Breast epithelium (tissue), 4 donors: ENCODE measurements around the gene PCSK5. TPM values are rescaled to one million over a fixed set of nuclear protein-coding genes. Genes with fewer than 3 reads are reported as not detected.

ENCODE experiments used
- DNase-seq, 2 donors: peaks; one replicate each; pipeline ENCODE4 v3.0.0-alpha.2; 2019; ENCODE audit warnings: low spot score in 2 of 2
- H3K27ac ChIP-seq, 2 donors: fragments of 200-600 bp; sonication (generic) in 1 of 2; one replicate each; pipeline ENCODE4 v1.5.1; 2016 to 2019; ENCODE audit warnings: mild to moderate bottlenecking in 1 of 2
- H3K27me3 ChIP-seq, 2 donors: fragments of 200-600 bp; sonication (generic) in 1 of 2; one replicate each; pipeline versions ENCODE4 v1.5.1 to v1.6.0; 2017 to 2019; ENCODE audit warnings: control low read depth in 1 of 2, mild to moderate bottlenecking in 1 of 2
- H3K36me3 ChIP-seq: fragments of 200-600 bp; one replicate; pipeline ENCODE4 v1.5.1; 2019
- H3K4me1 ChIP-seq, 2 donors: fragments of 200-600 bp; sonication (generic); one replicate each; pipeline ENCODE4 v1.5.1; 2016 to 2019; ENCODE audit warnings: control low read depth in 1 of 2
- H3K4me3 ChIP-seq, 3 donors: fragments of 200-600 bp; sonication (generic); 1 replicate in 2 of 3; 2 replicates in 1 of 3; pipeline ENCODE4 v1.5.1; 2016 to 2019; ENCODE audit warnings: mild to moderate bottlenecking in 3 of 3, moderate library complexity in 2 of 3
- H3K9me3 ChIP-seq, 2 donors: fragments of 200-600 bp; sonication (generic) in 1 of 2; one replicate each; pipeline ENCODE4 v1.5.1; 2016 to 2019; ENCODE audit warnings: control low read depth in 1 of 2
- CTCF ChIP-seq, 3 donors: fragments of 450-650 bp; IDR thresholded peaks; one replicate each; pipeline ENCODE4 v1.5.1; 2016 to 2017; ENCODE audit warnings: antibody characterized with exemption in 3 of 3, mild to moderate bottlenecking in 3 of 3, moderate library complexity in 3 of 3
- POLR2A ChIP-seq: fragments of 450-650 bp; IDR thresholded peaks from one replicate; pipeline ENCODE4 v1.6.1; 2016; ENCODE audit warnings: antibody characterized with exemption, mild to moderate bottlenecking, moderate library complexity
- POLR2AphosphoS5 ChIP-seq, 3 donors: sonication (generic); formaldehyde crosslinking; IDR thresholded peaks; one replicate each; pipeline ENCODE4 v1.6.1; 2017; ENCODE audit warnings: antibody characterized with exemption in 3 of 3
- intact Hi-C: fragments of 100-400 bp; cut with DNase I; formaldehyde crosslinking; loops from one replicate; pipeline ENCODE4 v1.15.1; 2023; ENCODE audit warnings: low total_unique reads
- total RNA-seq, 3 donors: library from RNA; depleted of rRNA; stranded (reverse); fragments of >200 nt; gene quantifications; one replicate each; pipeline ENCODE4 v1.1.0, GENCODE V29; 2016

PCSK5 gene
- total RNA-seq, 3 donors from 2014 or later: 12.7 to 21.0 (median 19.0) TPM

GRCh38 chr9:76221423-76221822 lies 330.9 kb downstream of the PCSK5 start:
- H3K27ac ChIP-seq: no peak overlapping the region
- intact Hi-C loops: no loop called here

GRCh38 chr9:76223749-76224340 lies 333.4 kb downstream of the PCSK5 start:
- TF ChIP-seq CTCF (IDR thresholded peaks at IDR 0.05): no peak
- no peak for TF ChIP-seq POLR2AphosphoS5 (IDR thresholded peaks at IDR 0.05)
- no peak for TF ChIP-seq POLR2A
- Histone ChIP-seq H3K4me1 (no peaks in the 10 kb centered on the region), H3K9me3 (no peaks in the 10 kb centered on the region), H3K27me3 (no peaks in the 10 kb centered on the region), H3K27ac (no peak overlapping the region), H3K4me3 (no peak overlapping the region), H3K36me3 (no peaks in the 10 kb centered on the region)
- DNase-seq: no peak
- intact Hi-C loops: no loop called here

More at GRCh38 chr9:76221423-76221822, 330.9 kb downstream of the PCSK5 start:
- Histone ChIP-seq H3K4me3 (no peak overlapping the region), H3K27me3 (no peaks in the 10 kb centered on the region), H3K9me3 (no peaks in the 10 kb centered on the region), H3K4me1 (no peaks in the 10 kb centered on the region), H3K36me3 (no peaks in the 10 kb centered on the region)
- no peak for TF ChIP-seq CTCF (IDR thresholded peaks at IDR 0.05)
- TF ChIP-seq POLR2A: no peak
- TF ChIP-seq POLR2AphosphoS5 (IDR thresholded peaks at IDR 0.05): no peak
- DNase-seq: no peak

- DNase-seq: no peak
- no peaks in the 10 kb centered on the region for H3K27me3 ChIP-seq
- no peak overlapping the region for H3K27ac ChIP-seq
- TF ChIP-seq CTCF (IDR thresholded peaks at IDR 0.05) (no peak), POLR2AphosphoS5 (IDR thresholded peaks at IDR 0.05) (no peak), POLR2A (no peak)
- H3K9me3 ChIP-seq: no peaks in the 10 kb centered on the region
- H3K36me3 ChIP-seq: no peaks in the 10 kb centered on the region
- no peak overlapping the region for H3K4me3 ChIP-seq
- intact Hi-C loops: no loop called here
- no peaks in the 10 kb centered on the region for H3K4me1 ChIP-seq
Measured at GRCh38 chr9:76227156-76227555, 336.7 kb downstream of the PCSK5 start.

GRCh38 chr9:76231001-76231400 lies 340.5 kb downstream of the PCSK5 start:
- Histone ChIP-seq H3K4me1 (no peaks in the 10 kb centered on the region), H3K36me3 (no peaks in the 10 kb centered on the region), H3K27ac (no peak overlapping the region), H3K27me3 (no peaks in the 10 kb centered on the region), H3K9me3 (no peaks in the 10 kb centered on the region), H3K4me3 (no peak overlapping the region)
- intact Hi-C loops: no loop called here
- no peak for DNase-seq
- no peak for TF ChIP-seq CTCF (IDR thresholded peaks at IDR 0.05)
- no peak for TF ChIP-seq POLR2AphosphoS5 (IDR thresholded peaks at IDR 0.05)
- TF ChIP-seq POLR2A: no peak

- Histone ChIP-seq H3K4me3 (no peak overlapping the region), H3K27ac (no peak overlapping the region), H3K9me3 (no peaks in the 10 kb centered on the region), H3K36me3 (no peaks in the 10 kb centered on the region), H3K27me3 (no peaks in the 10 kb centered on the region), H3K4me1 (no peaks in the 10 kb centered on the region)
- intact Hi-C loops: no loop called here
- no peak for DNase-seq
- TF ChIP-seq POLR2AphosphoS5 (IDR thresholded peaks at IDR 0.05) (no peak), CTCF (IDR thresholded peaks at IDR 0.05) (no peak), POLR2A (no peak)
Measured at GRCh38 chr9:76232861-76233489, 342.5 kb downstream of the PCSK5 start.
